HL-60 (cell line): Measurements from ENCODE around the gene OR7A17.

ENCODE experiments used
- DNase-seq, 2 experiments: peaks; one replicate each; pipeline ENCODE4 v3.0.0-alpha.2; 2010 to 2020; ENCODE audit warnings: low read depth in 1 of 2, low spot score in 1 of 2
- H3K27ac ChIP-seq: fragments of 250-450 bp; sonication (Bioruptor Pico); replicated peaks from 2 replicates; pipeline ENCODE4 v1.5.1; 2020; ENCODE audit warnings: mild to moderate bottlenecking, moderate library complexity
- H3K27me3 ChIP-seq: fragments of 250-450 bp; sonication (Bioruptor Pico); 2 replicates; pipeline ENCODE4 v1.5.1; 2021; ENCODE audit warnings: mild to moderate bottlenecking, moderate library complexity; ENCODE audit not compliant: insufficient read depth, poor library complexity, severe bottlenecking
- H3K4me3 ChIP-seq: replicated peaks from 2 replicates; pipeline ENCODE4 v1.5.1; 2011; ENCODE audit warnings: mild to moderate bottlenecking, control low read depth, low read length; ENCODE audit not compliant: insufficient read depth
- CTCF ChIP-seq: IDR thresholded peaks from one replicate; pipeline ENCODE4 v1.5.1; 2011; ENCODE audit warnings: low read length, control low read depth, inconsistent platforms; ENCODE audit not compliant: insufficient read depth
- GABPA ChIP-seq: IDR thresholded peaks from 2 replicates; pipeline ENCODE4 v1.6.1; 2012; ENCODE audit warnings: low read depth
- POLR2AphosphoS5 ChIP-seq: IDR thresholded peaks from 2 replicates; pipeline ENCODE4 v1.6.1; 2012; ENCODE audit warnings: low read depth
- REST ChIP-seq: IDR thresholded peaks from 2 replicates; pipeline ENCODE4 v1.6.1; 2012; ENCODE audit warnings: low read depth; ENCODE audit not compliant: insufficient replicate concordance
- SPI1 ChIP-seq: IDR thresholded peaks from 2 replicates; pipeline ENCODE4 v1.6.1; 2012; ENCODE audit warnings: low read depth, mild to moderate bottlenecking, borderline replicate concordance

Gene OR7A17

GRCh38 chr19:14848822-14849221, 37.1 kb downstream of the OR7A17 start, which contains the start of gene OR7A10:
TSS of gene OR7A10 (minus strand) at chr19:14848922. CDS start at chr19:14841877, 7,045 bp downstream.
- no peak for TF ChIP-seq GABPA
- TF ChIP-seq POLR2AphosphoS5 = no peak
- TF ChIP-seq SPI1 = no peak
- TF ChIP-seq CTCF = no peak
- TF ChIP-seq REST = no peak
- Histone ChIP-seq H3K4me3 (no peak within 1 kb of the TSS), H3K27ac (no peak within 1 kb of the TSS), H3K27me3 (peaks cover 10% of the 10 kb centered on the region)
- DNase-seq = no peak

GRCh38 chr19:14843578-14843977, 42.4 kb downstream of the OR7A17 start:
- Histone ChIP-seq H3K4me3 (no peak overlapping the region), H3K27me3 (peaks cover 3% of the 10 kb centered on the region), H3K27ac (no peak overlapping the region)
- DNase-seq = no peak
- no peak for TF ChIP-seq POLR2AphosphoS5
- TF ChIP-seq GABPA = no peak

GRCh38 chr19:14843169-14843568, 42.8 kb downstream of the OR7A17 start:
- DNase-seq = no peak
- no peaks in the 10 kb centered on the region for H3K27me3 ChIP-seq
- no peak for TF ChIP-seq CTCF
- no peak for TF ChIP-seq REST
- no peak for TF ChIP-seq GABPA
- no peak for TF ChIP-seq SPI1
- TF ChIP-seq POLR2AphosphoS5 = no peak
- no peak overlapping the region for H3K27ac ChIP-seq
- H3K4me3 ChIP-seq = no peak overlapping the region

GRCh38 chr19:14840206-14840605, 45.7 kb downstream of the OR7A17 start:
- Histone ChIP-seq H3K4me3 (no peak overlapping the region), H3K27me3 (no peaks in the 10 kb centered on the region), H3K27ac (no peak overlapping the region)
- no peak for DNase-seq
- TF ChIP-seq GABPA (no peak), CTCF (no peak), REST (no peak), POLR2AphosphoS5 (no peak), SPI1 (no peak)
